Measurements from ENCODE around the gene PAX3. TPM values are rescaled to one million over a fixed set of nuclear protein-coding genes. Genes with fewer than 3 reads are reported as not detected.

Gene PAX3
- total RNA-seq, 4 donors from 2014 or later: not detected

- Histone ChIP-seq H3K36me3 (no peaks in the 10 kb centered on the region), H3K4me1 (peaks cover 5 to 22% (median 15%) of the 10 kb centered on the region in 4 donors), H3K27me3 (peaks cover 100% of the 10 kb centered on the region), H3K27ac (no peak overlapping the region), H3K4me3 (no peak overlapping the region), H3K9me3 (no peaks in the 10 kb centered on the region)
- in situ Hi-C loops (cut with MboI; ENCODE audit: low pct_ligation_motif_present in 1 of 4, low pct_unique_long_range_greater_than_20kb in 1 of 4, low sequenced_read_pairs in 3 of 4): no loop called here
- WGBS, 2 donors (ENCODE audit: low coverage in 1 of 2): 39 to 52% methylated on average over 4 to 14 of the region's 14 CpGs
- DNase-seq: no peak
- TF ChIP-seq EP300 (IDR thresholded peaks at IDR 0.05; ENCODE audit: low read depth) (no peak), POLR2AphosphoS5 (IDR thresholded peaks at IDR 0.05) (no peak), CTCF (IDR thresholded peaks at IDR 0.05) (no peak), POLR2A (IDR thresholded peaks at IDR 0.05) (no peak)
- intact Hi-C loops (cut with DNase I; ENCODE audit: low total_unique reads): no loop called here
Observed at GRCh38 chr2:222292149-222293134, 6.4 kb downstream of the PAX3 start.

- no peak overlapping the region for H3K4me3 ChIP-seq
- H3K27ac ChIP-seq: no peak overlapping the region
- H3K4me1 ChIP-seq: peaks cover 5 to 22% (median 15%) of the 10 kb centered on the region in 4 donors
- TF ChIP-seq POLR2AphosphoS5 (IDR thresholded peaks at IDR 0.05) (no peak), POLR2A (IDR thresholded peaks at IDR 0.05) (no peak), CTCF (IDR thresholded peaks at IDR 0.05) (no peak), EP300 (IDR thresholded peaks at IDR 0.05; ENCODE audit: low read depth) (no peak)
- H3K36me3 ChIP-seq: no peaks in the 10 kb centered on the region
- in situ Hi-C loops (cut with MboI; ENCODE audit: low pct_ligation_motif_present in 1 of 4, low pct_unique_long_range_greater_than_20kb in 1 of 4, low sequenced_read_pairs in 3 of 4) (no loop called here), intact Hi-C loops (cut with DNase I; ENCODE audit: low total_unique reads) (no loop called here)
- WGBS, 2 donors (ENCODE audit: low coverage in 1 of 2): 20% methylated on average over 2 to 4 of the region's 4 CpGs
- peaks cover 100% of the 10 kb centered on the region for H3K27me3 ChIP-seq
- no peak for DNase-seq
- H3K9me3 ChIP-seq: no peaks in the 10 kb centered on the region
Observed at GRCh38 chr2:222291485-222291841, 7.3 kb downstream of the PAX3 start.

- Histone ChIP-seq H3K36me3 (no peaks in the 10 kb centered on the region), H3K4me3 (no peak overlapping the region), H3K4me1 (peaks cover 5 to 19% (median 14%) of the 10 kb centered on the region in 4 donors), H3K27ac (no peak overlapping the region), H3K9me3 (no peaks in the 10 kb centered on the region), H3K27me3 (peaks cover 100% of the 10 kb centered on the region)
- in situ Hi-C loops (cut with MboI; ENCODE audit: low pct_ligation_motif_present in 1 of 4, low pct_unique_long_range_greater_than_20kb in 1 of 4, low sequenced_read_pairs in 3 of 4): no loop called here
- WGBS, 2 donors (ENCODE audit: low coverage in 1 of 2): 2 to 8% methylated on average over 12 to 45 of the region's 45 CpGs
- intact Hi-C loops (cut with DNase I; ENCODE audit: low total_unique reads): no loop called here
- TF ChIP-seq POLR2AphosphoS5 (IDR thresholded peaks at IDR 0.05) (no peak), POLR2A (IDR thresholded peaks at IDR 0.05) (no peak), EP300 (IDR thresholded peaks at IDR 0.05; ENCODE audit: low read depth) (no peak), CTCF (IDR thresholded peaks at IDR 0.05) (no peak)
- no peak for DNase-seq
Observed at GRCh38 chr2:222290736-222291484, 7.9 kb downstream of the PAX3 start.

GRCh38 chr2:222290401-222290735, 8.4 kb downstream of the PAX3 start:
- intact Hi-C loops (cut with DNase I; ENCODE audit: low total_unique reads) (no loop called here), in situ Hi-C loops (cut with MboI; ENCODE audit: low pct_ligation_motif_present in 1 of 4, low pct_unique_long_range_greater_than_20kb in 1 of 4, low sequenced_read_pairs in 3 of 4) (no loop called here)
- H3K4me3 ChIP-seq: no peak overlapping the region
- H3K4me1 ChIP-seq: peaks cover 5 to 14% (median 9%) of the 10 kb centered on the region in 4 donors
- WGBS, 2 donors (ENCODE audit: low coverage in 1 of 2): 16 to 31% methylated on average over 4 to 7 of the region's 7 CpGs
- TF ChIP-seq CTCF (IDR thresholded peaks at IDR 0.05): no peak
- no peak for TF ChIP-seq POLR2AphosphoS5 (IDR thresholded peaks at IDR 0.05)
- TF ChIP-seq POLR2A (IDR thresholded peaks at IDR 0.05): no peak
- TF ChIP-seq EP300 (IDR thresholded peaks at IDR 0.05; ENCODE audit: low read depth): no peak
- no peaks in the 10 kb centered on the region for H3K36me3 ChIP-seq
- no peaks in the 10 kb centered on the region for H3K9me3 ChIP-seq
- no peak overlapping the region for H3K27ac ChIP-seq
- no peak for DNase-seq
- peaks cover 100% of the 10 kb centered on the region for H3K27me3 ChIP-seq
